A673 (cell line): ENCODE results near the gene SEC23IP. TPM values are rescaled to one million over a fixed set of nuclear protein-coding genes. Genes with fewer than 3 reads are reported as not detected.

ENCODE experiments used
- BruUV-seq: library from RNA; stranded (reverse); fragments of 400-500 nt; replicated peaks from 2 replicates; lab custom pipeline; 2021; lab: Mats Ljungman, UMichigan
- CTCF ChIA-PET: fragments of 300-600 bp; sonication (Branson Sonifier 250); formaldehyde crosslinking; loops from one replicate; lab custom pipeline; 2022; ENCODE audit warnings: antibody characterized with exemption; lab: Charles Lee
- POLR2A ChIA-PET: fragments of 300-600 bp; sonication (Branson Sonifier 250); formaldehyde crosslinking; loops from one replicate; lab custom pipeline; 2022; ENCODE audit warnings: antibody characterized with exemption; ENCODE audit not compliant: low non-redundant PET; lab: Charles Lee
- DNase-seq: peaks from one replicate; pipeline ENCODE4 v3.0.0-alpha.2; 2015; ENCODE audit warnings: low spot score
- H3K27ac ChIP-seq: fragments of 200-600 bp; sonication (generic); 2 replicates; pipeline ENCODE4 v1.5.1; 2016; ENCODE audit warnings: mixed run types, low read depth, mild to moderate bottlenecking, mixed read lengths, antibody characterized with exemption, low read length; ENCODE audit not compliant: poor library complexity, severe bottlenecking
- H3K27me3 ChIP-seq: fragments of 200-600 bp; sonication (generic); replicated peaks from 2 replicates; pipeline ENCODE4 v1.6.1; 2017; ENCODE audit warnings: mixed run types, low read depth, mild to moderate bottlenecking, mixed read lengths, antibody characterized with exemption, low read length; ENCODE audit not compliant: insufficient read depth, poor library complexity
- H3K36me3 ChIP-seq: fragments of 200-600 bp; sonication (generic); 2 replicates; pipeline ENCODE4 v1.6.1; 2016; ENCODE audit warnings: mixed run types, mild to moderate bottlenecking, mixed read lengths, antibody characterized with exemption, low read length; ENCODE audit not compliant: insufficient read depth, poor library complexity, severe bottlenecking
- H3K4me1 ChIP-seq: fragments of 200-600 bp; sonication (generic); 2 replicates; pipeline ENCODE4 v1.6.1; 2017; ENCODE audit warnings: mixed run types, mild to moderate bottlenecking, mixed read lengths, antibody characterized with exemption, low read length; ENCODE audit not compliant: insufficient read depth, poor library complexity, severe bottlenecking
- H3K4me3 ChIP-seq: fragments of 200-600 bp; sonication (generic); 2 replicates; pipeline ENCODE4 v1.5.1; 2016; ENCODE audit warnings: low read depth, mixed run types, mild to moderate bottlenecking, mixed read lengths, low read length; ENCODE audit not compliant: poor library complexity, severe bottlenecking
- H3K9me3 ChIP-seq: fragments of 200-600 bp; sonication (generic); 2 replicates; pipeline ENCODE4 v1.6.1; 2016; ENCODE audit warnings: mixed run types, low read depth, mild to moderate bottlenecking, mixed read lengths, antibody characterized with exemption, low read length; ENCODE audit not compliant: poor library complexity, severe bottlenecking
- EZH2 ChIP-seq: fragments of 200-600 bp; sonication (generic); IDR thresholded peaks from 2 replicates; pipeline ENCODE4 v1.6.1; 2017; ENCODE audit warnings: borderline replicate concordance, low read depth, mild to moderate bottlenecking, mixed read lengths, antibody characterized with exemption, low read length; ENCODE audit not compliant: poor library complexity, severe bottlenecking
- intact Hi-C: fragments of 100-400 bp; cut with micrococcal nuclease; formaldehyde crosslinking; loops from one replicate; pipeline ENCODE4 v1.10.0; 2022; ENCODE audit not compliant: unreplicated experiment
- total RNA-seq: library from RNA; stranded (reverse); gene quantifications from 2 replicates; pipeline ENCODE4 v1.2.3, GENCODE V29; 2021
- TF ChIP-seq, protein P1 (sequence below): fragments of 300-800, 200-600 bp; sonication (generic); conservative IDR thresholded peaks from 2 replicates; pipeline ENCODE4 v1.5.1; 2017; ENCODE audit warnings: low read depth, mild to moderate bottlenecking, antibody characterized with exemption, low read length, moderate library complexity, mixed read lengths

SEC23IP gene
- total RNA-seq, 1 experiment from 2014 or later = 78.6 TPM

DNA sequence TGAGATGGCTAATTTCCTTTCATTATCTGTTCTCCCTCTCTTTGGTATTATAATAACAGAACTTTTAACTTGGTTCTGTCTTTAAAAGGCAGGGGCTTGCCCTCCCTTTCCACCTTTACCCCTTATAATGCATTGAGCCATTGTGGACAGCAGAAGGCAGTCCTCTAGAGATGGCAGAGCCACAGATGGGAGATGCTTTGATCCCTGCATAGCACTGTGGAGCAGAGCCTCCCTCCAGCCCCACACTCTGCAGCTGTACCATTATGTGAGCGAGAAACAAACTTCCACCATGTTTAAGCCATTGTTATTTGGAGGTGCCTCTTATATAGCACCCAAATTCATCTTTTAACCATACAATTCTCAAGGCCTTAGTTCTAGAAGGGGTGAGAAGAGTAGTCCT, 78.4 kb downstream of the SEC23IP start:
- no TSS peak for BruUV-seq
- intact Hi-C loops = no loop called here
- H3K36me3 ChIP-seq = no peaks in the 10 kb centered on the region
- no peak overlapping the region for H3K27ac ChIP-seq
- H3K4me1 ChIP-seq = no peaks in the 10 kb centered on the region
- H3K9me3 ChIP-seq = no peaks in the 10 kb centered on the region
- ChIA-PET CTCF (no interaction called here), POLR2A (no interaction called here)
- H3K27me3 ChIP-seq = no peaks in the 10 kb centered on the region
- no peak for DNase-seq
- no peak overlapping the region for H3K4me3 ChIP-seq
- TF ChIP-seq, protein P1, sequence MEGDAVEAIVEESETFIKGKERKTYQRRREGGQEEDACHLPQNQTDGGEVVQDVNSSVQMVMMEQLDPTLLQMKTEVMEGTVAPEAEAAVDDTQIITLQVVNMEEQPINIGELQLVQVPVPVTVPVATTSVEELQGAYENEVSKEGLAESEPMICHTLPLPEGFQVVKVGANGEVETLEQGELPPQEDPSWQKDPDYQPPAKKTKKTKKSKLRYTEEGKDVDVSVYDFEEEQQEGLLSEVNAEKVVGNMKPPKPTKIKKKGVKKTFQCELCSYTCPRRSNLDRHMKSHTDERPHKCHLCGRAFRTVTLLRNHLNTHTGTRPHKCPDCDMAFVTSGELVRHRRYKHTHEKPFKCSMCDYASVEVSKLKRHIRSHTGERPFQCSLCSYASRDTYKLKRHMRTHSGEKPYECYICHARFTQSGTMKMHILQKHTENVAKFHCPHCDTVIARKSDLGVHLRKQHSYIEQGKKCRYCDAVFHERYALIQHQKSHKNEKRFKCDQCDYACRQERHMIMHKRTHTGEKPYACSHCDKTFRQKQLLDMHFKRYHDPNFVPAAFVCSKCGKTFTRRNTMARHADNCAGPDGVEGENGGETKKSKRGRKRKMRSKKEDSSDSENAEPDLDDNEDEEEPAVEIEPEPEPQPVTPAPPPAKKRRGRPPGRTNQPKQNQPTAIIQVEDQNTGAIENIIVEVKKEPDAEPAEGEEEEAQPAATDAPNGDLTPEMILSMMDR = no peak
- TF ChIP-seq EZH2 = no peak

DNA sequence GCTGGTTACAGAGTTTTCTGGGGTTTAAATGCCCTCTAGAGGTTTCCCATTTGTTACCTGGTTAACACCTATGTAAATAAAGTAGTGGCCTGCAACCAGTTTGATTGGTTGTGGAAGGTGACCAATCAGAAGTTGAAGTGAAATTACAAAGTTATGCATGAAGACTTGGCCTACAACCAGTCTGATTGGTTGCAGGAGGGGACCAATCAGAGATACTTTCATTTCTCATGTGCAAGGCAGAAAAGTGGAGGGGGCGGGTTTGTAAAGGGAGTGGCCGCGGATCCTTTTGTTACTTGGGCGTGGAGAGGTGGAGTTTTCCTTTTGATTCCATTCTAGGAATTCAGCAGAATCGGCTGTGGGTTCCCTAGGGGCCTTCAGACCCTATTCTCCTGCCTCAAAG, 80.8 kb downstream of the SEC23IP start:
- H3K27ac ChIP-seq = no peak overlapping the region
- BruUV-seq = no TSS peak
- TF ChIP-seq, protein P1 = no peak
- TF ChIP-seq EZH2 = no peak
- intact Hi-C loops = no loop called here
- peak; percentile 54 for DNase-seq
- H3K27me3 ChIP-seq = no peaks in the 10 kb centered on the region
- H3K9me3 ChIP-seq = no peaks in the 10 kb centered on the region
- H3K4me1 ChIP-seq = no peaks in the 10 kb centered on the region
- no peak overlapping the region for H3K4me3 ChIP-seq
- no peaks in the 10 kb centered on the region for H3K36me3 ChIP-seq
- ChIA-PET CTCF (no interaction called here), POLR2A (no interaction called here)

DNA sequence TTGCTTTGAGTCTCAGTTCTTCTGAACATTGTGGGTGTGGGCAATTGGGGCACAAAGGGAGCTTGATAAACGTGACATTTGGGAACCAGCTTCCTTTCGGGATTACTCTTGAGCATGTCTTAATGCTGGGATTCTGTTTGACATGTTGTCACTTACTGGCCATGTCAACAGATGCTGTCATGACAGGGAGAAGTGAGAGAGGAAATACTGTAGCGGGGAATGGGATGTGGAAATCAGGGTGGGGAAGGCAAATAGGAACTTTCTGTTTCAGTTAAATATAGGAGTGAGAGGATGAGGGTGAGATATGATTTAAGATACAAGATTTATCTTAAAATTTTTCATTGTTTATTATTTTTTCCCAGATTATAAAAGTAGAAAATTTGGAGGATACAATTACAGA, 83.9 kb downstream of the SEC23IP start:
- ChIA-PET CTCF (no interaction called here), POLR2A (no interaction called here)
- Histone ChIP-seq H3K36me3 (no peaks in the 10 kb centered on the region), H3K27me3 (peaks cover 5% of the 10 kb centered on the region), H3K9me3 (no peaks in the 10 kb centered on the region), H3K27ac (no peak overlapping the region), H3K4me3 (no peak overlapping the region), H3K4me1 (no peaks in the 10 kb centered on the region)
- BruUV-seq = no TSS peak
- no peak for DNase-seq
- TF ChIP-seq, protein P1 = no peak
- no peak for TF ChIP-seq EZH2
- intact Hi-C loops = no loop called here
